NCI-H446 (cell line): ENCODE measurements around the gene DPM2.

Source experiments
- DNase-seq, 2 experiments: peaks; one replicate each; lab custom pipeline; 2025; lab: John Stamatoyannopoulos, UW

Gene DPM2

GRCh38 chr9:127937388-127938297 lies at the start of gene DPM2:
Gene DPM2 (minus strand): TSS chr9:127937854. CDS start chr9:127937820, 34 bp downstream.
- DNase-seq = peak; percentile 49 to 80

- DNase-seq = no peak
Measured at GRCh38 chr9:127987103-127987614, 49.5 kb upstream of the DPM2 start.

GRCh38 chr9:127985011-127985410 lies 47.4 kb upstream of the DPM2 start:
- no peak for DNase-seq

- no peak for DNase-seq
Measured at GRCh38 chr9:127983847-127984289, 46.2 kb upstream of the DPM2 start.

- no peak for DNase-seq
Measured at GRCh38 chr9:127982912-127983311, 45.3 kb upstream of the DPM2 start.

- DNase-seq = no peak
Measured at GRCh38 chr9:127981559-127982121, 44.0 kb upstream of the DPM2 start.

- DNase-seq = peak; percentile 61 to 90
Measured at GRCh38 chr9:127980706-127981558, 43.3 kb upstream of the DPM2 start, which contains the start of gene EEIG1. Gene EEIG1 (minus strand): TSS chr9:127980989. CDS start chr9:127980137, 852 bp downstream.

GRCh38 chr9:127980060-127980705 lies 42.5 kb upstream of the DPM2 start:
- no peak for DNase-seq

- DNase-seq = peak in 1 of 2 experiments; percentile 22
Measured at GRCh38 chr9:127979333-127980059, 41.8 kb upstream of the DPM2 start.

GRCh38 chr9:127979015-127979332 lies 41.3 kb upstream of the DPM2 start:
- no peak for DNase-seq

- no peak for DNase-seq
Measured at GRCh38 chr9:127977884-127978647, 40.4 kb upstream of the DPM2 start.

GRCh38 chr9:127977009-127977883 lies 39.6 kb upstream of the DPM2 start:
- DNase-seq = no peak

- no peak for DNase-seq
Measured at GRCh38 chr9:127976498-127976897, 38.8 kb upstream of the DPM2 start.

- no peak for DNase-seq
Measured at GRCh38 chr9:127975376-127976315, 38.0 kb upstream of the DPM2 start.

- DNase-seq = no peak
Measured at GRCh38 chr9:127974769-127975261, 37.2 kb upstream of the DPM2 start.

GRCh38 chr9:127974001-127974768 lies 36.5 kb upstream of the DPM2 start:
- peak in 1 of 2 experiments; percentile 67 for DNase-seq
